Endothelial cell of umbilical vein (primary cell): Measurements from ENCODE around the gene TAS2R39. TPM values are rescaled to one million over a fixed set of nuclear protein-coding genes. Genes with fewer than 3 reads are reported as not detected.

ENCODE experiments used
- BruUV-seq: library from RNA; stranded (reverse); fragments of 400-500 nt; replicated peaks from 2 replicates; lab custom pipeline; 2021; lab: Mats Ljungman, UMichigan
- CTCF ChIA-PET: fragments of 300-600, 350-600 bp; sonication (Branson Sonifier 250); formaldehyde crosslinking; loops from one replicate; lab custom pipeline; 2021; ENCODE audit warnings: antibody characterized with exemption, inconsistent platforms; lab: Charles Lee
- POLR2A ChIA-PET: fragments of 300-600, 350-600 bp; sonication (Branson Sonifier 250); formaldehyde crosslinking; loops from one replicate; lab custom pipeline; 2021; ENCODE audit warnings: antibody characterized with exemption, inconsistent platforms; lab: Charles Lee
- DNase-seq: peaks from one replicate; pipeline ENCODE4 v3.0.0-alpha.2; 2011; ENCODE audit warnings: low read depth, low spot score
- FAIRE-seq: peaks from 2 replicates; lab custom pipeline; 2011; peaks lifted over from hg19 to GRCh38; lab: Jason Lieb, UNC
- H2AFZ ChIP-seq: 2 replicates; pipeline ENCODE4 v1.6.0; 2012; ENCODE audit warnings: low read depth, low read length, control low read depth, inconsistent platforms
- H3K27ac ChIP-seq: 2 replicates; pipeline ENCODE4 v1.5.1; 2011; ENCODE audit warnings: low read depth, mild to moderate bottlenecking, control low read depth, low read length, moderate library complexity; ENCODE audit not compliant: insufficient read depth
- H3K27me3 ChIP-seq, 2 experiments: 2 replicates each; pipeline versions ENCODE4 v1.6.0 to v1.6.1; 2011; ENCODE audit warnings: low read length in 2 of 2, mixed read lengths in 1 of 2; ENCODE audit not compliant: control insufficient read depth in 2 of 2, insufficient read depth in 2 of 2
- H3K36me3 ChIP-seq, 2 experiments: 2 replicates in 1 of 2; 3 replicates in 1 of 2; pipeline ENCODE4 v1.5.1; 2011; ENCODE audit warnings: low read length in 2 of 2, mild to moderate bottlenecking in 1 of 2, moderate library complexity in 1 of 2; ENCODE audit not compliant: control insufficient read depth in 2 of 2, insufficient read depth in 2 of 2; ENCODE audit errors: extremely low read depth in 1 of 2
- H3K4me1 ChIP-seq: 3 replicates; pipeline ENCODE4 v1.5.1; 2011; ENCODE audit warnings: mild to moderate bottlenecking, low read length; ENCODE audit not compliant: control insufficient read depth, insufficient read depth; ENCODE audit errors: extremely low read depth
- H3K4me2 ChIP-seq: 2 replicates; pipeline ENCODE4 v1.6.1; 2011; ENCODE audit warnings: low read length, control low read depth, mixed read lengths; ENCODE audit not compliant: insufficient read depth
- H3K4me3 ChIP-seq, 3 experiments: fragments of 200-600 bp in 1 of 3; sonication (generic), shearing (Covaris generic) in 1 of 3; replicated peaks in 1 of 3; 2 replicates each; pipeline ENCODE4 v1.5.1; 2011 to 2016; ENCODE audit warnings: control low read depth in 3 of 3, low read length in 3 of 3, mild to moderate bottlenecking in 2 of 3, inconsistent platforms in 1 of 3, low read depth in 1 of 3, moderate library complexity in 1 of 3; ENCODE audit not compliant: insufficient read depth in 1 of 3
- H3K79me2 ChIP-seq: 2 replicates; pipeline ENCODE4 v1.6.0; 2012; ENCODE audit warnings: low read length, inconsistent platforms; ENCODE audit not compliant: control insufficient read depth, insufficient read depth
- H3K9ac ChIP-seq: replicated peaks from 2 replicates; pipeline ENCODE3; 2011; ENCODE audit warnings: low read length, control low read depth; ENCODE audit not compliant: insufficient read depth; ENCODE audit errors: extremely low read depth
- H3K9me1 ChIP-seq: replicated peaks from 3 replicates; pipeline ENCODE4 v1.6.0; 2011; ENCODE audit warnings: mild to moderate bottlenecking, low read length; ENCODE audit not compliant: control insufficient read depth, insufficient read depth; ENCODE audit errors: extremely low read depth
- H3K9me3 ChIP-seq: replicated peaks from 2 replicates; pipeline ENCODE4 v1.5.1; 2012; ENCODE audit warnings: low read length, inconsistent platforms; ENCODE audit not compliant: control insufficient read depth, insufficient read depth
- H4K20me1 ChIP-seq: replicated peaks from 2 replicates; pipeline ENCODE3; 2011; ENCODE audit warnings: mild to moderate bottlenecking, low read length; ENCODE audit not compliant: control insufficient read depth, insufficient read depth; ENCODE audit errors: extremely low read depth
- CTCF ChIP-seq, 2 donors: IDR thresholded peaks; 1 replicate in 1 of 2; 2 replicates in 1 of 2; pipeline ENCODE4 v1.5.1; 2011; ENCODE audit warnings: low read length in 2 of 2, mild to moderate bottlenecking in 2 of 2, moderate library complexity in 2 of 2, control low read depth in 1 of 2, inconsistent platforms in 1 of 2, low read depth in 1 of 2; ENCODE audit not compliant: insufficient read depth in 1 of 2; ENCODE audit errors: extremely low read depth in 1 of 2
- EZH2 ChIP-seq: IDR thresholded peaks from 2 replicates; pipeline ENCODE4 v1.6.1; 2012; ENCODE audit warnings: borderline replicate concordance, low read depth, mild to moderate bottlenecking, moderate library complexity, low read length, inconsistent platforms; ENCODE audit not compliant: severe bottlenecking
- FOS ChIP-seq: IDR thresholded peaks from 2 replicates; pipeline ENCODE4 v1.6.1; 2011; ENCODE audit warnings: mild to moderate bottlenecking, low read length, moderate library complexity, borderline replicate concordance; ENCODE audit not compliant: insufficient read depth
- GATA2 ChIP-seq: IDR thresholded peaks from 2 replicates; pipeline ENCODE4 v1.7.0; 2011; ENCODE audit warnings: low read depth, mild to moderate bottlenecking, moderate library complexity, mixed read lengths, low read length; ENCODE audit not compliant: insufficient read length, insufficient read depth
- JUN ChIP-seq: IDR thresholded peaks from 2 replicates; pipeline ENCODE4 v1.6.1; 2011; ENCODE audit warnings: borderline replicate concordance, low read depth; ENCODE audit not compliant: insufficient read length, insufficient read depth
- MYC ChIP-seq: IDR thresholded peaks from one replicate; pipeline ENCODE4 v1.6.1; 2011; ENCODE audit warnings: mild to moderate bottlenecking, low read depth, low read length
- POLR2A ChIP-seq: IDR thresholded peaks from 2 replicates; pipeline ENCODE4 v1.6.1; 2012; ENCODE audit warnings: low read depth, mild to moderate bottlenecking, control low read depth, low read length
- POLR2AphosphoS5 ChIP-seq: IDR thresholded peaks from 2 replicates; pipeline ENCODE4 v1.6.1; 2012; ENCODE audit warnings: low read depth, mild to moderate bottlenecking, control low read depth, low read length, moderate library complexity; ENCODE audit not compliant: insufficient read depth
- dilution Hi-C: fragments of 300-500 bp; cut with MboI; formaldehyde crosslinking; loops from one replicate; pipeline ENCODE4 v1.15.0; 2019; ENCODE audit warnings: low sequenced_read_pairs; ENCODE audit not compliant: extremely low pct_ligation_motif_present
- intact Hi-C: fragments of 100-400 bp; cut with micrococcal nuclease; formaldehyde crosslinking; loops from one replicate; pipeline ENCODE4 v1.10.0; 2022
- polyA plus RNA-seq, 4 experiments: library from polyadenylated mRNA; depleted of rRNA in 3 of 4; stranded (reverse) in 3 of 4; unstranded in 1 of 4; fragments of >200 nt; gene quantifications; 2 replicates each; pipeline versions ENCODE4 v1.2.1 to v1.2.3, GENCODE V29; 2011 to 2012; ENCODE audit warnings: missing spikeins in 1 of 4
- total RNA-seq: library from RNA; stranded (reverse); gene quantifications from 2 replicates; pipeline ENCODE4 v1.2.3, GENCODE V29; 2021
- TF ChIP-seq, protein P1 (sequence below): IDR thresholded peaks from 2 replicates; pipeline ENCODE4 v1.6.1; 2011; ENCODE audit not compliant: insufficient read depth, insufficient read length

TAS2R39 gene
- total and polyA plus RNA-seq, 2 donors (not counting 3 experiments of a cell fraction or from before 2014, with no cell fraction given), result not detected

DNA sequence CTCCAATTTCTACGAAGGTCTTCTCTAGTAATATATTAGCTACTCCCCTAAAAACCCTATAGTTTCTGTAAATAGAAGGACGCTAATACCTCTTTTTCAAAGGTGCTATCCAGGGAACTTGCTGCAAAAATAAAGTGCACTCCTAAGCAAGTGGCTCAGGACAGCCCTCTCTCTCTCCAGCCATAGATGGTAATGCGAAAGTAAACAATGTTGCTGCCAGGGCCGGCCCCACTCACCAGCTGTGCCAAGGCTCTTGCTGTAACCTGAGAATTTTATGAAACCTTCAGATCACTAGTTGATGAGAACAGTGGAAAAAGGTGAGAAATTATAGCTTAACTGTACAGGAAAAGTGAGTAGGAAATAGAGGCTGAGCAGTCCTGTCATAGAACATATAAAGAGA is 10.9 kb upstream of the TAS2R39 start:
- H3K9me3 ChIP-seq, result no peaks in the 10 kb centered on the region
- TF ChIP-seq MYC (no peak), EZH2 (no peak)
- BruUV-seq, result no TSS peak
- no peak for FAIRE-seq
- H3K4me2 ChIP-seq, result no peak overlapping the region
- no peak overlapping the region for H3K9ac ChIP-seq
- H4K20me1 ChIP-seq, result no peaks in the 10 kb centered on the region
- no peaks in the 10 kb centered on the region for H3K9me1 ChIP-seq
- no peaks in the 10 kb centered on the region for H3K27me3 ChIP-seq
- dilution Hi-C loops, result no loop called here
- H3K36me3 ChIP-seq, result no peaks in the 10 kb centered on the region
- intact Hi-C loops, result no loop called here
- H3K4me3 ChIP-seq, result no peak overlapping the region
- peak; percentile 5 for DNase-seq
- no peak overlapping the region for H2AFZ ChIP-seq
- ChIA-PET CTCF (interaction anchor here (0.6 kb wide), 1 partner anchor 657 kb away, joined by 3 read pairs; no protein-coding TSS in a partner anchor), POLR2A (no interaction called here)
- H3K79me2 ChIP-seq, result no peaks in the 10 kb centered on the region
- H3K4me1 ChIP-seq, result no peaks in the 10 kb centered on the region
- no peak overlapping the region for H3K27ac ChIP-seq

GRCh38 chr7:143176128-143176527 is 7.1 kb upstream of the TAS2R39 start:
- Histone ChIP-seq H3K4me3 (no peak overlapping the region), H4K20me1 (no peaks in the 10 kb centered on the region), H3K9ac (no peak overlapping the region), H3K27ac (no peak overlapping the region), H3K79me2 (no peaks in the 10 kb centered on the region), H3K27me3 (no peaks in the 10 kb centered on the region), H3K9me3 (no peaks in the 10 kb centered on the region), H3K4me2 (no peak overlapping the region), H3K4me1 (no peaks in the 10 kb centered on the region), H3K36me3 (no peaks in the 10 kb centered on the region), H3K9me1 (no peaks in the 10 kb centered on the region), H2AFZ (no peak overlapping the region)
- DNase-seq (no peak), FAIRE-seq (peak; percentile 4)
- no peak for TF ChIP-seq POLR2AphosphoS5
- TF ChIP-seq GATA2, result no peak
- no peak for TF ChIP-seq JUN
- no peak for TF ChIP-seq EZH2
- no peak for TF ChIP-seq FOS
- no peak for TF ChIP-seq CTCF (IDR thresholded peaks at IDR 0.05; ENCODE audit: extremely low read depth in 1 of 2, insufficient read depth in 1 of 2, low read depth in 1 of 2, low read length in 2 of 2)
- TF ChIP-seq POLR2A, result no peak
- TF ChIP-seq, protein P1, sequence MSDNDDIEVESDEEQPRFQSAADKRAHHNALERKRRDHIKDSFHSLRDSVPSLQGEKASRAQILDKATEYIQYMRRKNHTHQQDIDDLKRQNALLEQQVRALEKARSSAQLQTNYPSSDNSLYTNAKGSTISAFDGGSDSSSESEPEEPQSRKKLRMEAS, result no peak
- TF ChIP-seq MYC, result no peak
- ChIA-PET CTCF (no interaction called here), POLR2A (no interaction called here)
- dilution Hi-C loops, result no loop called here
- intact Hi-C loops, result no loop called here
- BruUV-seq, result no TSS peak
